ENCODE data around the gene CDH22.

- no peak for TF ChIP-seq CTCF (IDR thresholded peaks at IDR 0.05; ENCODE audit: borderline replicate concordance, extremely low read depth, low read length, poor library complexity, severe bottlenecking)
- TF ChIP-seq EZH2 (IDR thresholded peaks at IDR 0.05; ENCODE audit: borderline replicate concordance, low read depth, low read length, severe bottlenecking): no peak
These were observed 46.6 kb downstream of the CDH22 start for GRCh38 chr20:46261456-46262253.

Data from DND-41 (cell line).